Measurements from ENCODE around the gene NECTIN2. TPM values are rescaled to one million over a fixed set of nuclear protein-coding genes. Genes with fewer than 3 reads are reported as not detected.

NECTIN2 gene
- 2.0 TPM in 1 of 2 replicates, not detected in the other for total RNA-seq (2014; rRNA removed; shearing (Covaris generic); ENCODE audit: low replicate concordance)

DNA sequence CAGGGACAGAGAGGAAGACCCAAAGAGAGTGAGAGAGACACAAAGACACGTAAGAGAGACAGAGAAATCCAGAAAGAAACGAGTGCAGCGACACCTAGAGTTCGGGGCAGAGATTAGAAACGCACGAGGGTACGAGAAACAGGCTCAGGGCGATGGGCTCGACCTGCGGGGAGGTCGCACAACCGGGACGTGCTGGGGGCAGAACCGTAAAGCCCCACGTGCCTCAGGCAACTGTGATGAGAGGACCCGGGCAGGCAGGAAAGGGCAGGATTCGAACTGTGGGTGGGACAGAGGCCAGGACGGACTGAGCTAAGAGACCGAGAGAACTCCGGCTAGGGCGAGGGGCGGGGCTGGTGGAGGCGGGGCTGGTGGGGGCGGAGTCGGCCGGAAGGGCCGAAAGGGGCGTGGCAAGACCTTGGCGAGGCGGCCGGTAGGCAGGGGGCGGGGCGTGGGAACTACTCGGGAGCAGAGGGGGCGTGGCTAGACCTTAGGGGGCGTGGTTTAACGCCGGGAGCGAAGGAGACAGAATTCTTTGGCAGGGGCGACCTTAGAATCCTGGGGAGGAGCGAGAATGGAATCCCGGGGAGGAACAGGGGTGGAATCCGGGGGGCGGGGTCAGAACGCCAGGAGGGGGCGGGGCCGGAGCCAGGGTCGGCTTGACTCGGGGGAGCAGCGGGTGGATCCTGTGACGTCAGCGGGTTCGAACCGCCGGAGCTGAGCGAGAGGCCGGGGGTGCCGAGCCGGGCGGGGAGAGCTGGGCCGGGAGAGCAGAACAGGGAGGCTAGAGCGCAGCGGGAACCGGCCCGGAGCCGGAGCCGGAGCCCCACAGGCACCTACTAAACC, at the start of gene NECTIN2:
Gene NECTIN2, plus strand, starts transcription at position 686 of the 843 bp plus-strand sequence. CDS start 229 bp downstream, outside the sequence.
- H3K4me2 ChIP-seq (ENCODE audit: low read depth, low read length, poor library complexity, severe bottlenecking): peak within 1 kb of the TSS; percentile 60
- peak within 1 kb of the TSS; percentile 59; the same call in 1 of the 2 replicates for H2AFZ ChIP-seq (ENCODE audit: low read length)
- peak; percentile 95 for DNase-seq
- H3K9me3 ChIP-seq (ENCODE audit: low read length): no peaks in the 10 kb centered on the region
- no peak within 1 kb of the TSS; the same call in 1 of the 2 replicates for H3K9ac ChIP-seq (ENCODE audit: low read length)
- H3K27me3 ChIP-seq (ENCODE audit: low read length): no peaks in the 10 kb centered on the region
- peaks cover 3% of the 10 kb centered on the region for H3K4me1 ChIP-seq (ENCODE audit: low read length)
- H3K9me2 ChIP-seq (replicated peaks; ENCODE audit: insufficient read depth, low read length): no peaks in the 10 kb centered on the region
- H3K27ac ChIP-seq (ENCODE audit: low read length): no peak within 1 kb of the TSS
- H3K79me2 ChIP-seq (ENCODE audit: low read length): no peaks in the 10 kb centered on the region
- no peaks in the 10 kb centered on the region for H3K36me3 ChIP-seq (ENCODE audit: insufficient read depth, low read length)
- no peaks in the 10 kb centered on the region for H4K20me1 ChIP-seq (ENCODE audit: insufficient read depth, low read depth, low read length)
- peak within 1 kb of the TSS; percentile 42; the same call in 1 of the 2 replicates for H3K4me3 ChIP-seq (ENCODE audit: low read length)

GRCh38 chr19:44796701-44797115, 49.4 kb upstream of the NECTIN2 start:
- H3K9ac ChIP-seq (ENCODE audit: low read length): no peak overlapping the region
- no peaks in the 10 kb centered on the region for H3K27me3 ChIP-seq (ENCODE audit: low read length)
- no peak for DNase-seq
- H3K4me1 ChIP-seq (ENCODE audit: low read length): no peaks in the 10 kb centered on the region
- H2AFZ ChIP-seq (ENCODE audit: low read length): no peak overlapping the region
- no peak overlapping the region for H3K4me3 ChIP-seq (ENCODE audit: low read length)
- H3K9me3 ChIP-seq (ENCODE audit: low read length): no peaks in the 10 kb centered on the region
- H4K20me1 ChIP-seq (ENCODE audit: insufficient read depth, low read depth, low read length): no peaks in the 10 kb centered on the region
- no peak overlapping the region for H3K4me2 ChIP-seq (ENCODE audit: low read depth, low read length, poor library complexity, severe bottlenecking)
- no peak overlapping the region for H3K27ac ChIP-seq (ENCODE audit: low read length)
- no peaks in the 10 kb centered on the region for H3K9me2 ChIP-seq (replicated peaks; ENCODE audit: insufficient read depth, low read length)
- H3K79me2 ChIP-seq (ENCODE audit: low read length): no peaks in the 10 kb centered on the region
- no peaks in the 10 kb centered on the region for H3K36me3 ChIP-seq (ENCODE audit: insufficient read depth, low read length)

GRCh38 chr19:44799627-44800346, 46.3 kb upstream of the NECTIN2 start:
- Histone ChIP-seq H3K9ac (ENCODE audit: low read length) (no peak overlapping the region), H4K20me1 (ENCODE audit: insufficient read depth, low read depth, low read length) (no peaks in the 10 kb centered on the region), H3K4me2 (ENCODE audit: low read depth, low read length, poor library complexity, severe bottlenecking) (no peak overlapping the region), H2AFZ (ENCODE audit: low read length) (no peak overlapping the region), H3K27ac (ENCODE audit: low read length) (no peak overlapping the region), H3K9me2 (replicated peaks; ENCODE audit: insufficient read depth, low read length) (no peaks in the 10 kb centered on the region), H3K9me3 (ENCODE audit: low read length) (no peaks in the 10 kb centered on the region), H3K4me3 (ENCODE audit: low read length) (no peak overlapping the region), H3K4me1 (ENCODE audit: low read length) (no peaks in the 10 kb centered on the region), H3K79me2 (ENCODE audit: low read length) (no peaks in the 10 kb centered on the region), H3K36me3 (ENCODE audit: insufficient read depth, low read length) (no peaks in the 10 kb centered on the region), H3K27me3 (ENCODE audit: low read length) (no peaks in the 10 kb centered on the region)
- DNase-seq: no peak

GRCh38 chr19:44800461-44800860, 45.6 kb upstream of the NECTIN2 start:
- DNase-seq: peak; percentile 91
- Histone ChIP-seq H3K4me1 (ENCODE audit: low read length) (no peaks in the 10 kb centered on the region), H3K4me2 (ENCODE audit: low read depth, low read length, poor library complexity, severe bottlenecking) (no peak overlapping the region), H3K9me3 (ENCODE audit: low read length) (no peaks in the 10 kb centered on the region), H3K9me2 (replicated peaks; ENCODE audit: insufficient read depth, low read length) (no peaks in the 10 kb centered on the region), H3K4me3 (ENCODE audit: low read length) (no peak overlapping the region), H3K27ac (ENCODE audit: low read length) (no peak overlapping the region), H3K27me3 (ENCODE audit: low read length) (no peaks in the 10 kb centered on the region), H4K20me1 (ENCODE audit: insufficient read depth, low read depth, low read length) (no peaks in the 10 kb centered on the region), H2AFZ (ENCODE audit: low read length) (no peak overlapping the region), H3K79me2 (ENCODE audit: low read length) (no peaks in the 10 kb centered on the region), H3K9ac (ENCODE audit: low read length) (no peak overlapping the region), H3K36me3 (ENCODE audit: insufficient read depth, low read length) (no peaks in the 10 kb centered on the region)

DNA sequence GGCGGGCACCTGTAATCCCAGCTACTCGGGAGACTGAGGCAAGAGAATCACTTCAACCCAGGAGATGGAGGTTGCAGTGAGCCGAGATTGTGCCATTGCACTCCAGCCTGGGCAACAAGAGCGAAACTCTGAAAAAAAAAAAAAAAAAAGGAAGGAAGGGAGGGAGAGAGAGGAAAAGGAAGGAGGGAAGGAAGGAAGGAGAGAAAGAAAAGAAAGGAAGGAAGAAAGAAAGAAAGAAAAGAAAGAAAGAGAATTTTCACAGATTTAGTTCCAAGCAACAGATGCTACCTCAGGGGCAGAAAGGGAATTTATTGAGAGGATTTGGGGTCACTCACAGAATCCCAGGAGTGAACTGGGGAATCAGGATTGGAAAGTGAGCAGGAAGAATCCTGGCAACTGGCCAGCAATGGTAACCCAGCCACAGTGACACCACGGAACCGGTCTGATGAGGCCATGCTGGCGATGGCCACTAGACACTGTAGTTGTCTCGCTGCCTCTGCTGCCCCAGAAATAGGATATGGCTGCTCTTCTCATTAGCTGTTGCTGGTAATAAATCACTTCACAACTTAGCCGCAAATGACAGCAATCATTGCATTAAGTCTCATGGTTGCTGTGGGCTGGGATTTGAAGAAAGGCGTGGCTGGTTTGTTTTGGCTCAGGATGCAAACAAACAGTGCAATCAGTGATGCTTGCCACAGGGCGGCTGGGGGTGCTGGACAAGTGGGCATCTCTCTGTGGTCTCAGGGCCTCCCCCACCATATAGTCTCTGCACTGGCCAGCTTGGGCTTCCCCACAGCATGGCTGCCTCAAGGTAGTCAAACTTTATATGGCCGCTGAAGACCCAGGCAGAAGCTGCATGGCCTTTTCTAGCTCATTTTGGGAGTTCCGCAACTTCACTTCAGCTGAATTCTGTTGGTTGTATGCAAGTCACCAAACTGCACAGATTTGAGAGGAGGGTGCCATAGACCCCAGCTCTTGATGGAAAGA, 42.4 kb upstream of the NECTIN2 start:
- Histone ChIP-seq H3K27me3 (ENCODE audit: low read length) (no peaks in the 10 kb centered on the region), H3K27ac (ENCODE audit: low read length) (no peak overlapping the region), H3K4me2 (ENCODE audit: low read depth, low read length, poor library complexity, severe bottlenecking) (no peak overlapping the region)

DNA sequence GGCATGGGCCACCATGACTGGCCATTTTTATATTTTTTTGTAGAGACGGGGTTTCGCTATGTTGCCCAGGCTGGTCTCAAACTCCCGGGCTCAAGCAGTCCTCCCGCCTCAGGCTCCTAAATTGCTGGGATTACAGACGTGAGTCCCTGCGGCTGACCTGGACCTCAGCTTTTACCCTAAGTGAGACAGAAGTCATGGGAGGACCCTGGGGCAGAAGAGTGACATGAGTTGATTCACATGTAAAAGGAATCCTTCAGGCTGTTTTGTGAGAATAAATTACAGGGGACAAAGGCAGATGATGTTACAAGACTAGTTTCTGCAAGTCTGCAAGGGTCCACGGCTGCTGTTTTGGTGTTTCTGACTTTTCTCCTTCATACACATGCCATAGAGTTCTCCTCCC, 39.8 kb upstream of the NECTIN2 start:
- no peaks in the 10 kb centered on the region for H3K4me1 ChIP-seq (ENCODE audit: low read length)
- no peaks in the 10 kb centered on the region for H3K79me2 ChIP-seq (ENCODE audit: low read length)
- H3K9ac ChIP-seq (ENCODE audit: low read length): no peak overlapping the region
- no peaks in the 10 kb centered on the region for H3K9me3 ChIP-seq (ENCODE audit: low read length)
- H3K4me2 ChIP-seq (ENCODE audit: low read depth, low read length, poor library complexity, severe bottlenecking): no peak overlapping the region
- no peak for DNase-seq
- H3K36me3 ChIP-seq (ENCODE audit: insufficient read depth, low read length): no peaks in the 10 kb centered on the region
- H3K27me3 ChIP-seq (ENCODE audit: low read length): no peaks in the 10 kb centered on the region
- no peak overlapping the region for H3K27ac ChIP-seq (ENCODE audit: low read length)
- H4K20me1 ChIP-seq (ENCODE audit: insufficient read depth, low read depth, low read length): no peaks in the 10 kb centered on the region
- H3K4me3 ChIP-seq (ENCODE audit: low read length): no peak overlapping the region
- no peaks in the 10 kb centered on the region for H3K9me2 ChIP-seq (replicated peaks; ENCODE audit: insufficient read depth, low read length)
- no peak overlapping the region for H2AFZ ChIP-seq (ENCODE audit: low read length)

More for the DNA sequence above, 42.4 kb upstream of the NECTIN2 start:
- H3K4me1 ChIP-seq (ENCODE audit: low read length): no peaks in the 10 kb centered on the region
- no peak overlapping the region for H3K9ac ChIP-seq (ENCODE audit: low read length)
- no peaks in the 10 kb centered on the region for H3K9me3 ChIP-seq (ENCODE audit: low read length)
- no peak overlapping the region for H2AFZ ChIP-seq (ENCODE audit: low read length)
- H3K4me3 ChIP-seq (ENCODE audit: low read length): no peak overlapping the region
- DNase-seq: no peak
- no peaks in the 10 kb centered on the region for H3K36me3 ChIP-seq (ENCODE audit: insufficient read depth, low read length)
- no peaks in the 10 kb centered on the region for H4K20me1 ChIP-seq (ENCODE audit: insufficient read depth, low read depth, low read length)
- no peaks in the 10 kb centered on the region for H3K9me2 ChIP-seq (replicated peaks; ENCODE audit: insufficient read depth, low read length)
- H3K79me2 ChIP-seq (ENCODE audit: low read length): no peaks in the 10 kb centered on the region

DNA sequence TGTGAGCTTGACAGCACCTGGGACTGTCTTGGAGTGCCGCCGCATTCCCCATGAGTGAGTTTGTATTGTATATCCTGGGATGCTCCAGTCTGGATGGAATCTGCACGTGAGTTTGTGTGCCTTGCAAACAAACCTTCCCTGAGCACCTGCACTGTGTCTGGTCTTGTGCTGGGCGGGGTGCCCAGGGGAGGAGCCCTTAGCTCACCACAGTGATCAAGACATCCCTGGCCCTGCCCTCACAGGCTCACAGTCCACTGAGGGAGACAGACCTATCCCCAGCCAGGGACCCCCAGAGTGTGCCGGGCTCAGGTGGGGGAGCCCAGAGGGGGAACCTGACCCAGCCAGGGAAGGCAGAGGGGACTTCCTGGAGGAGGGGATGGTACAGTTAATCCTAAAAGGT, 38.9 kb upstream of the NECTIN2 start:
- Histone ChIP-seq H3K36me3 (ENCODE audit: insufficient read depth, low read length) (no peaks in the 10 kb centered on the region), H3K27ac (ENCODE audit: low read length) (no peak overlapping the region), H3K4me1 (ENCODE audit: low read length) (no peaks in the 10 kb centered on the region), H2AFZ (ENCODE audit: low read length) (no peak overlapping the region), H3K4me2 (ENCODE audit: low read depth, low read length, poor library complexity, severe bottlenecking) (no peak overlapping the region), H3K27me3 (ENCODE audit: low read length) (no peaks in the 10 kb centered on the region), H3K9me2 (replicated peaks; ENCODE audit: insufficient read depth, low read length) (no peaks in the 10 kb centered on the region), H4K20me1 (ENCODE audit: insufficient read depth, low read depth, low read length) (no peaks in the 10 kb centered on the region), H3K79me2 (ENCODE audit: low read length) (no peaks in the 10 kb centered on the region), H3K9me3 (ENCODE audit: low read length) (no peaks in the 10 kb centered on the region), H3K9ac (ENCODE audit: low read length) (no peak overlapping the region), H3K4me3 (ENCODE audit: low read length) (no peak overlapping the region)
- no peak for DNase-seq
